Gastroesophageal sphincter (tissue), 4 donors: ENCODE results near the gene ALDOC. TPM values are rescaled to one million over a fixed set of nuclear protein-coding genes. Genes with fewer than 3 reads are reported as not detected.

Experiments used
- ATAC-seq: fragments of 150-250 bp; one replicate; pipeline ENCODE4 v1.9.1; 2016; ENCODE audit warnings: mild to moderate bottlenecking, moderate library complexity
- H3K27ac ChIP-seq, 4 donors: fragments of 200-600 bp; sonication (generic) in 3 of 4; 1 replicate in 3 of 4; 2 replicates in 1 of 4; pipeline ENCODE4 v1.5.1; 2016 to 2019
- H3K27me3 ChIP-seq: fragments of 200-600 bp; sonication (generic); one replicate; pipeline ENCODE4 v1.5.1; 2019
- H3K36me3 ChIP-seq, 2 donors: fragments of 200-600 bp; sonication (generic); one replicate each; pipeline ENCODE4 v1.5.1; 2019; ENCODE audit warnings: control low read depth in 1 of 2
- H3K4me1 ChIP-seq, 3 donors: fragments of 200-600 bp; sonication (generic); 1 replicate in 2 of 3; 2 replicates in 1 of 3; pipeline ENCODE4 v1.5.1; 2016 to 2019; ENCODE audit warnings: control low read depth in 2 of 3
- H3K4me3 ChIP-seq, 2 donors: fragments of 200-600 bp; sonication (generic); one replicate each; pipeline ENCODE4 v1.5.1; 2019; ENCODE audit warnings: mild to moderate bottlenecking in 1 of 2, moderate library complexity in 1 of 2
- H3K9me3 ChIP-seq, 3 donors: fragments of 200-600 bp; sonication (generic); one replicate each; pipeline ENCODE4 v1.5.1; 2017 to 2019; ENCODE audit warnings: control low read depth in 2 of 3
- EP300 ChIP-seq: sonication (generic); formaldehyde crosslinking; IDR thresholded peaks from one replicate; pipeline ENCODE4 v1.6.1; 2017; ENCODE audit warnings: antibody characterized with exemption, mild to moderate bottlenecking
- POLR2A ChIP-seq, 2 donors: fragments of 450-650 bp; IDR thresholded peaks; one replicate each; pipeline ENCODE4 v1.6.1; 2017; ENCODE audit warnings: antibody characterized with exemption in 2 of 2, mild to moderate bottlenecking in 2 of 2, moderate library complexity in 1 of 2
- POLR2AphosphoS5 ChIP-seq: sonication (generic); formaldehyde crosslinking; IDR thresholded peaks from one replicate; pipeline ENCODE4 v1.6.1; 2017; ENCODE audit warnings: antibody characterized with exemption
- WGBS, 2 donors: methylation state at CpG; one replicate each; pipeline ENCODE4 v1.1.5; 2018; ENCODE audit warnings: low coverage in 1 of 2; 5-methylcytosine and 5-hydroxymethylcytosine counted together
- total RNA-seq, 4 donors: library from RNA; depleted of rRNA; stranded (reverse); fragments of >200 nt; gene quantifications; one replicate each; pipeline ENCODE4 v1.1.0, GENCODE V29; 2016
- TF ChIP-seq, protein P1 (sequence below), 4 experiments: fragments of 200-600 bp in 2 of 4; fragments of 450-650 bp in 2 of 4; sonication (generic) in 1 of 4; IDR thresholded peaks; one replicate each; pipeline ENCODE4 v1.5.1; 2017 to 2019; ENCODE audit warnings: antibody characterized with exemption in 4 of 4, mild to moderate bottlenecking in 2 of 4, moderate library complexity in 2 of 4

Gene ALDOC
- total RNA-seq, 4 donors from 2014 or later, result 29.1 to 46.5 (median 37.7) TPM

DNA sequence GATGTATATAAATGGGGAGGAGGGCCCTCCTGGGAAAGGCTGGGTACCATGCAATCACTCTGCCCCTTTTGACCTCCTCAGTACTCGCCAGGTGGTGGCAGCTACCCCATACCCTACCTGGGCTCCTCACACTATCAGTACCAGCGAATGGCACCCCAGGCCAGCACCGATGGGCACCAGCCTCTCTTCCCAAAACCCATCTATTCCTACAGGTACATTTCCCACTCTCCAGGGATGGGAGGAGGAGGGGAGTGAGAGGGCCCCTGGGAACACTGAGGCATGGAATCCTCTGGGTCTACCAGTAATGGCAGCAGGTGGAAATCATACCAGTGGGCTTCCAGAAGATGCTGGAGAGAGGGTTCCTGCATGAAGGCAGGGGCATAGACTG, 47.7 kb downstream of the ALDOC start:
- Histone ChIP-seq H3K9me3 (no peaks in the 10 kb centered on the region), H3K36me3 (no peaks in the 10 kb centered on the region), H3K4me3 (no peak overlapping the region), H3K27me3 (peaks cover 27% of the 10 kb centered on the region), H3K4me1 (peaks cover 0 to 9% (median 0%) of the 10 kb centered on the region in 3 donors), H3K27ac (no peak overlapping the region)
- TF ChIP-seq, protein P1, sequence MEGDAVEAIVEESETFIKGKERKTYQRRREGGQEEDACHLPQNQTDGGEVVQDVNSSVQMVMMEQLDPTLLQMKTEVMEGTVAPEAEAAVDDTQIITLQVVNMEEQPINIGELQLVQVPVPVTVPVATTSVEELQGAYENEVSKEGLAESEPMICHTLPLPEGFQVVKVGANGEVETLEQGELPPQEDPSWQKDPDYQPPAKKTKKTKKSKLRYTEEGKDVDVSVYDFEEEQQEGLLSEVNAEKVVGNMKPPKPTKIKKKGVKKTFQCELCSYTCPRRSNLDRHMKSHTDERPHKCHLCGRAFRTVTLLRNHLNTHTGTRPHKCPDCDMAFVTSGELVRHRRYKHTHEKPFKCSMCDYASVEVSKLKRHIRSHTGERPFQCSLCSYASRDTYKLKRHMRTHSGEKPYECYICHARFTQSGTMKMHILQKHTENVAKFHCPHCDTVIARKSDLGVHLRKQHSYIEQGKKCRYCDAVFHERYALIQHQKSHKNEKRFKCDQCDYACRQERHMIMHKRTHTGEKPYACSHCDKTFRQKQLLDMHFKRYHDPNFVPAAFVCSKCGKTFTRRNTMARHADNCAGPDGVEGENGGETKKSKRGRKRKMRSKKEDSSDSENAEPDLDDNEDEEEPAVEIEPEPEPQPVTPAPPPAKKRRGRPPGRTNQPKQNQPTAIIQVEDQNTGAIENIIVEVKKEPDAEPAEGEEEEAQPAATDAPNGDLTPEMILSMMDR (IDR thresholded peaks at IDR 0.05), result no peak
- TF ChIP-seq POLR2AphosphoS5 (no peak), EP300 (no peak), POLR2A (IDR thresholded peaks at IDR 0.05) (no peak)
- no CpG with 5 or more reads among the region's 3 CpGs for WGBS, 2 donors
- no peak for ATAC-seq

DNA sequence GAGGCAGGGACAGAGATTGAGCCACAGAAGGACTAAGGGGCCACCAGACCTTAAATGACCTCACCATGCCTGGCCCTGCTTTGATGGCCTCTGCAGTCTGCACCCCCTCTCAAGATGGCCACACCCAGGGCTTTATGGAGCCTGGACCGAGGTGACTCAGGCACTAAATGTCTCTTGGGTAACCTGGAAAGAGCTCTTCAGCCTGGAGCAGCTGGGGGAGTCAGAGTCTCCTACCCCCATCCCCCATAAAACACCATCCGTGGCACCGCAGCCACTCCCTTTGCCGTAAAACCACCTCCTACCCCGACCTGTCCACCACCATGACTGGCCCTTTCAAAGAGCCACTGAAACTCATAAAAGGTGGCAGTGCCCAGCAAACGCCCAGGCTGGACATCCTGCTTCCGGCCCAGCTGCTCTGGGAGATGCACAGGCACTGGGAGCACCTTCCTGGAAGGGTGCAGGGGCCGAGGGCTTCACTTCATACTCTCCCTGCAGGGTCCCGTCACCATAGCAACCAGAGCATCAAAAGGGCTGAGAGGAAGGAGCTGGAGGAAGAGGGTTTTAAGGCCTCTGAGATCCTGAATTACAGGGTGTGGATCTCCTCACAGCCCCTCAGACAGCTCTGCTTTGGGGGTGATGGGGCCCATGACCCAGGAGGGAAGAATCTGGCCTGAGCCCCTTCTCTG, 48.2 kb downstream of the ALDOC start:
- H3K27ac ChIP-seq, result no peak overlapping the region
- 68 to 100% methylated on average over 4 of the region's 9 CpGs for WGBS, 2 donors
- no peak overlapping the region for H3K4me3 ChIP-seq
- no peaks in the 10 kb centered on the region for H3K36me3 ChIP-seq
- peaks cover 0 to 9% (median 0%) of the 10 kb centered on the region in 3 donors for H3K4me1 ChIP-seq
- peaks cover 27% of the 10 kb centered on the region for H3K27me3 ChIP-seq
- TF ChIP-seq POLR2AphosphoS5 (no peak), POLR2A (IDR thresholded peaks at IDR 0.05) (no peak), EP300 (no peak)
- TF ChIP-seq, protein P1 (IDR thresholded peaks at IDR 0.05), result no peak
- H3K9me3 ChIP-seq, result no peaks in the 10 kb centered on the region
- ATAC-seq, result no peak

DNA sequence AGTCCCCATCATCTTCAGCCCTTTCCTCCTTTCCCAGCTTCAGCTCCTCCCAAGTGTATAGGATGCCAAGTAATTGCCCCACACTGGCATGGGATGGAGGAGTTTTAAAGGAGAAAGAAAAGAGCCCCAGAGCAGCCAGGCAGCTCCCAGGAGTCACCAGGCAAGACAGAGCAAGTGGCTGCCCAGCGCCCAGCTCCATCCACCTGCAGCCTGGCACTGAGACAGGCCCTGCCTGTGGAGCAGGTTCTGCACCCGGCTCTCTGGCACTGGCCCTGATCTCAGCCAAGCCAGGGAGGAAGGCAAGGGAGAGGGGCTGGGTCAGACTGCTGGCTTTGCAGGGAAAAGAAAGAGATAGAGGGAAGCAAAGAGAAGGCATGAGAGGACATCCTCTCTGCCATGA, 48.8 kb downstream of the ALDOC start:
- WGBS, 2 donors, result no CpG with 5 or more reads among the region's 2 CpGs
- TF ChIP-seq, protein P1 (IDR thresholded peaks at IDR 0.05), result no peak
- TF ChIP-seq POLR2AphosphoS5 (no peak), POLR2A (IDR thresholded peaks at IDR 0.05) (no peak), EP300 (no peak)
- H3K4me1 ChIP-seq, result peaks cover 0 to 9% (median 0%) of the 10 kb centered on the region in 3 donors

DNA sequence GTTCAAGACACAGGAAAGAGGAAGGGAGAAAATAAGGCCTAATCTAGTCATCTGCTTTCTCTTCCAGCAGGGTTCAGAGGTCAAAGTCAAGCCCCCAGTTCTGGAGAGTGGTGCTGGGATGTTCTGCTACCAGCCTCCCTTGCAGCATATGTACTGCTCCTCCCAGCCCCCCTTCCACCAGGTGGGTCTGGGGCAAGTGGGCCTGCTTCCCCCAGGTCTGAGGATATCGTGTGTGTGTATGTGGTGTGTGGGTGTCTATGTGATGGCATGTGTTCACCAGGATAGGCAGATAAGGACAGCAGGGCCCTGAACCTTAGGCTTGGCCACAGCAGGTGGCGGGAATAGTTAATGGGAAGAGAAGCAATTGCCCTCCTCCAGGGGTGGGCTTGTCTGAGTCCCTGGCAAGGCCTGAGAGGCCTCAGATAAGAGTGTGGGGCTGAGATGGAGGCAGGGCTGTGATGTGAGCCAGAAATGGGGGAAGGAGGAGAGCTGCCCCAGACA, 49.5 kb downstream of the ALDOC start:
- Histone ChIP-seq H3K4me1 (peaks cover 0 to 9% (median 0%) of the 10 kb centered on the region in 3 donors), H3K27ac (no peak overlapping the region), H3K9me3 (no peaks in the 10 kb centered on the region), H3K36me3 (no peaks in the 10 kb centered on the region), H3K27me3 (peaks cover 15% of the 10 kb centered on the region), H3K4me3 (no peak overlapping the region)
- TF ChIP-seq POLR2A (IDR thresholded peaks at IDR 0.05), result no peak
- TF ChIP-seq, protein P1 (IDR thresholded peaks at IDR 0.05), result no peak
- no peak for TF ChIP-seq EP300
- TF ChIP-seq POLR2AphosphoS5, result no peak
- no peak for ATAC-seq
- 100% methylated on average over 1 of the region's 2 CpGs; no CpG with 5 or more reads in 1 of the 2 donors for WGBS, 2 donors

More for the DNA sequence above, 48.8 kb downstream of the ALDOC start:
- no peak for ATAC-seq
- H3K4me3 ChIP-seq, result no peak overlapping the region
- no peak overlapping the region for H3K27ac ChIP-seq
- no peaks in the 10 kb centered on the region for H3K36me3 ChIP-seq
- H3K9me3 ChIP-seq, result no peaks in the 10 kb centered on the region
- H3K27me3 ChIP-seq, result peaks cover 22% of the 10 kb centered on the region

DNA sequence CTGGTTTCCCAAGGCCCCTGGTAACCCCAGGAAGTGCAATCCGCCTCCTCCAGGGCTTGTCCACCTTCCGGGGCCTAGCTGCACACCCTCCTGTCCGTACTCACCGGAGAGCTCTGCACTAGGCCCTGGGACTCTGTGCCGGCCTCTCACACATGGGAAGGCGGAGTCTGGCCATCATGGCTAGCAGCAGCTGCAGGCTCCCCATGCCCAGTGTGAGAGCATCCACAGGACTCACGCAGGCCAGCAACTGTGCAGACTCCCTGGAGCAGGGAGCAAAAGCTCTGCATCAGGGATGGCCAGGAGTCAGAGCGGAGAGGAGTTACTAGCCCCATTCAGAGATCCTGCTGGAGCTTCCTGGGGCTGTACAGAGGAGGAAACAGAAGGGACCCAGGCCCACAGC, 50.3 kb downstream of the ALDOC start:
- 100% methylated on average over 2 of the region's 8 CpGs; no CpG with 5 or more reads in 1 of the 2 donors for WGBS, 2 donors
- no peak for ATAC-seq

More for the DNA sequence above, 50.3 kb downstream of the ALDOC start:
- Histone ChIP-seq H3K36me3 (no peaks in the 10 kb centered on the region), H3K27me3 (peaks cover 8% of the 10 kb centered on the region), H3K4me1 (peaks cover 0 to 9% (median 0%) of the 10 kb centered on the region in 3 donors), H3K9me3 (no peaks in the 10 kb centered on the region), H3K4me3 (no peak overlapping the region), H3K27ac (no peak overlapping the region)
- TF ChIP-seq, protein P1 (IDR thresholded peaks at IDR 0.05), result no peak
- TF ChIP-seq EP300 (no peak), POLR2AphosphoS5 (no peak)
